RWPE1 (cell line): ENCODE data around the gene VMP1.

ENCODE experiments used
- CTCF ChIA-PET: fragments of 350-600 bp; sonication (Branson Sonifier 250); formaldehyde crosslinking; extraction: SDS; loops from one replicate; lab custom pipeline; 2021; lab: Yijun Ruan, JAX
- POLR2A ChIA-PET: fragments of 400-600 bp; formaldehyde crosslinking; extraction: SDS; loops from one replicate; lab custom pipeline; 2020; ENCODE audit warnings: antibody characterized with exemption; ENCODE audit not compliant: low non-redundant PET; lab: Yijun Ruan, JAX
- DNase-seq: peaks from one replicate; pipeline ENCODE4 v3.0.0; 2012; ENCODE audit warnings: low spot score
- H3K27ac ChIP-seq: fragments of 450-650 bp; 2 replicates; pipeline ENCODE4 v1.5.1; 2017
- CTCF ChIP-seq: fragments of 450-650 bp; conservative IDR thresholded peaks from 2 replicates; pipeline ENCODE4 v1.5.1; 2017; ENCODE audit warnings: low read depth, mild to moderate bottlenecking

Gene VMP1

GRCh38 chr17:59712862-59713261 is 5.4 kb downstream of the VMP1 start:
- ChIA-PET CTCF (no interaction called here), POLR2A (no interaction called here)
- TF ChIP-seq CTCF: no peak
- no peak overlapping the region for H3K27ac ChIP-seq
- DNase-seq: no peak

- ChIA-PET CTCF (interaction anchor here (0.6 kb wide), 1 partner anchor 33 kb away, joined by 4 read pairs; no protein-coding TSS in a partner anchor), POLR2A (no interaction called here)
- TF ChIP-seq CTCF: no peak
- DNase-seq: no peak
- H3K27ac ChIP-seq: no peak overlapping the region
These were observed 6.8 kb downstream of the VMP1 start for GRCh38 chr17:59714255-59714654.

- no peak for DNase-seq
- ChIA-PET CTCF (no interaction called here), POLR2A (no interaction called here)
- no peak overlapping the region for H3K27ac ChIP-seq
- TF ChIP-seq CTCF: no peak
These were observed 9.0 kb downstream of the VMP1 start for GRCh38 chr17:59716427-59716826.

GRCh38 chr17:59719526-59719925 is 12.1 kb downstream of the VMP1 start:
- ChIA-PET POLR2A (no interaction called here), CTCF (no interaction called here)
- no peak for TF ChIP-seq CTCF
- no peak overlapping the region for H3K27ac ChIP-seq
- DNase-seq: no peak

GRCh38 chr17:59722623-59723022 is 15.2 kb downstream of the VMP1 start:
- no peak overlapping the region for H3K27ac ChIP-seq
- DNase-seq: no peak
- ChIA-PET POLR2A (no interaction called here), CTCF (interaction anchor here (0.6 kb wide), 1 partner anchor 110 kb away, joined by 7 read pairs; no protein-coding TSS in a partner anchor)
- no peak for TF ChIP-seq CTCF

- no peak overlapping the region for H3K27ac ChIP-seq
- DNase-seq: no peak
- POLR2A ChIA-PET: no interaction called here
- CTCF ChIA-PET: interaction anchor here (0.6 kb wide), 1 partner anchor 109 kb away, joined by 7 read pairs; no protein-coding TSS in a partner anchor
- TF ChIP-seq CTCF: no peak
These were observed 15.6 kb downstream of the VMP1 start for GRCh38 chr17:59723041-59723440.

GRCh38 chr17:59723607-59724006 is 16.2 kb downstream of the VMP1 start:
- ChIA-PET CTCF (no interaction called here), POLR2A (no interaction called here)
- TF ChIP-seq CTCF: no peak
- no peak overlapping the region for H3K27ac ChIP-seq
- DNase-seq: no peak
